ENCODE measurements around the gene LOXL1.

Gene LOXL1

DNA sequence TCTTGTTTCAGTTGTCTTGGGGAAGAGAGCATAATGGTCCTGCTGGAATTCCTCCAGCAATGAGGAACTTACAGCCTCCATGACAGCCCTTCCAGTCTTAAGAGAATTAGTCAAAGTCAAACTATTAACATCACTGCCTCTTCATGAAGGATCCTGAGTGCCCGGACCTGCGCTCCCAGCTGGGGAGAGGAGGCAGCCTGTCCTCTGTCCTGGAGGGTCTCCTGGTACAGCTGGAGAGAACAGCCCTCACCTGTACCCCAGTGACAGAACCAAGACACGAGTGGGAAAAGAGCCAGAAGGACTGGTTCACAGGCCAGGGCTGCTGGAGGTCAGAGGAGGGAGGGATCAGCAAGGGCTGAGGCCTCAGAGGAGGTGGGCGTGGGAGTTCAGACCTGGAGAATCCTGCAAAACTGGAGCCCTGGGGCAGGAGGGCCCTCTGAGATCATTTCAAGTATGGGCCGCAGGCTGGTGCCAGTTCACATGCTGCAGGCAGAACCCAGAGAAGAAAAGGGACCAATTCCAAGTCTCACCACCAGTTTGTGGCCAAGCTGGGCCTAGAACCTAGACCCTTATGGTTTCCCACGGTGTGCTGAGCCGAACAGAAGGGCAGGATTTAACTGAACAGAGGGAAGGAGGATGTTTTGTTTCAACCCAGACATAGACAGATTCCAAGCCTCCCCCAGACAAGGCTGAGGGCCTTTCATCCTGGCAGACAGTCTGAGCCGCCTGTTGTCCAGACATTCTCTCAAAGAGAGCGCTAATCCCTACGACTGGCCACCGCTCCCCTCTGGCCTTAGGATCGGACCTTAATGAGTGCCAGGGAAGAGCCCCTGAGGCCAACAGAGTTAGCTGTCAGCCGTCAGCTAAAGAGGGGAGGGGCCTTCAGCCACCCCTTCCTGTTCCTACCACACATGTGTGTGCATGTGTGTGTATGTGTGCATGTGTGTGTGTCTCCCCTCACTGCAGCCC, 18.2 kb downstream of the LOXL1 start:
- Histone ChIP-seq H3K9me3 (ENCODE audit: control insufficient read depth in 5 of 5, low read length in 5 of 5) (no peaks in the 10 kb centered on the region), H3K27ac (ENCODE audit: low read depth, low read length) (no peak overlapping the region), H3K27me3 (ENCODE audit: control insufficient read depth in 5 of 5, insufficient read depth in 4 of 5, low read length in 5 of 5) (no peaks in the 10 kb centered on the region)

DNA sequence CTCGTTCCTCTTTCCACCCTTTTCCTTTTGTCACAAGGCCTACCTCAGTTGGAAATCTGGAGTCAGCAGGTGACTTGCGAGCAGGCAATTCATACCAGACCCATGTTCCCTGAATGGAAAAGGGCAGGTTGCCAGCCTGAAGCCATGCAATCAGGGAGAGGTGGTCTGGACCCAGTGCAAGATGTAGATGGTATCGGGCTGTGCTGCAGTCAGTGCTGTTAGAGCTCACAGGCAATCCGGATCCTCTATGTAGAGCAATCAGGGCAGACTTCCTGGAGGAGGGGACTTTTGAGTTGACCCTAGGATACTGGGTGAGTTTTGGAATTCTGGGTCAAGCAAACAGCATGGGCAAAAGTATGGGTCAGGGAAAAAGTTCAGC, 18.9 kb downstream of the LOXL1 start:
- peaks cover 3 to 37% (median 31%) of the 10 kb centered on the region in 5 donors for H3K36me3 ChIP-seq (ENCODE audit: control insufficient read depth in 5 of 5, insufficient read depth in 5 of 5, low read length in 5 of 5)
- H3K27ac ChIP-seq (ENCODE audit: low read depth, low read length): no peak overlapping the region
- no peak overlapping the region for H3K4me3 ChIP-seq (ENCODE audit: low read depth in 1 of 5, low read length in 5 of 5)
- H3K9me3 ChIP-seq (ENCODE audit: control insufficient read depth in 5 of 5, low read length in 5 of 5): no peaks in the 10 kb centered on the region
- H3K9ac ChIP-seq (ENCODE audit: low read length in 5 of 5): no peak overlapping the region
- H3K4me1 ChIP-seq (ENCODE audit: control insufficient read depth in 5 of 5, insufficient read depth in 5 of 5, low read length in 5 of 5): peaks cover 6 to 44% (median 23%) of the 10 kb centered on the region in 5 donors
- no peaks in the 10 kb centered on the region for H3K27me3 ChIP-seq (ENCODE audit: control insufficient read depth in 5 of 5, insufficient read depth in 4 of 5, low read length in 5 of 5)

More for the DNA sequence above, 18.2 kb downstream of the LOXL1 start:
- Histone ChIP-seq H3K4me1 (ENCODE audit: control insufficient read depth in 5 of 5, insufficient read depth in 5 of 5, low read length in 5 of 5) (peaks cover 6 to 48% (median 23%) of the 10 kb centered on the region in 5 donors), H3K9ac (ENCODE audit: low read length in 5 of 5) (peak overlapping the region in 2 of 5 donors; percentile 5 to 37), H3K4me3 (ENCODE audit: low read depth in 1 of 5, low read length in 5 of 5) (no peak overlapping the region), H3K36me3 (ENCODE audit: control insufficient read depth in 5 of 5, insufficient read depth in 5 of 5, low read length in 5 of 5) (peaks cover 3 to 32% (median 27%) of the 10 kb centered on the region in 5 donors)

DNA sequence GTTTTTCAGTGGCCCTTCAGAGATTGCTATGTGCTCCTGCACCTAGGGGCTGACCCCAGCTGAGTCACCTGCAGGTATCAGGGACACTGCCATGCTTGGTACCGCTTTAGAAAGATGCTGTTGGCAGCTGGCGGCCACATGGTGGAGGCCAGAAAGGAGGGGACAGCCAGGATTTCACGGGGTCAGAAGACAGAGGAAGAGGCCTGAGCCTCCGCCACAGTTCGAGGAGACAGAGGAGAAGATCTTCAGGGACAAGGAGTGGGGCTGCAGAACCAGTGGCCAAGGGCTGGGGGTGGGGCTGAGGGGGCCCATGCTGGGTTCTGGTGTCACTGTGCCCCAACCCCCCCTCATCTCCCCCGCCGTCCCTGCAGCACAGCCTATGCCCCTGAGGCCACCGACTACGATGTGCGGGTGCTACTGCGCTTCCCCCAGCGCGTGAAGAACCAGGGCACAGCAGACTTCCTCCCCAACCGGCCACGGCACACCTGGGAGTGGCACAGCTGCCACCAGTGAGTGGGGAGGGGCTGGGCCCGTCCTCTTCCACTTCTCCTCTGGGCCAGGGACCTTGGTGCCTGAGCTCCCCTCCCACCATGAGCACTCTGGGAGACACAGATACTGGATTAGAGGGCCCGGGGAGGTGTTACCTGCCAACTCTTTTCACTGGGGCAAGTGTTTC, 19.9 kb downstream of the LOXL1 start:
- H3K9ac ChIP-seq (ENCODE audit: low read length in 5 of 5): no peak overlapping the region

DNA sequence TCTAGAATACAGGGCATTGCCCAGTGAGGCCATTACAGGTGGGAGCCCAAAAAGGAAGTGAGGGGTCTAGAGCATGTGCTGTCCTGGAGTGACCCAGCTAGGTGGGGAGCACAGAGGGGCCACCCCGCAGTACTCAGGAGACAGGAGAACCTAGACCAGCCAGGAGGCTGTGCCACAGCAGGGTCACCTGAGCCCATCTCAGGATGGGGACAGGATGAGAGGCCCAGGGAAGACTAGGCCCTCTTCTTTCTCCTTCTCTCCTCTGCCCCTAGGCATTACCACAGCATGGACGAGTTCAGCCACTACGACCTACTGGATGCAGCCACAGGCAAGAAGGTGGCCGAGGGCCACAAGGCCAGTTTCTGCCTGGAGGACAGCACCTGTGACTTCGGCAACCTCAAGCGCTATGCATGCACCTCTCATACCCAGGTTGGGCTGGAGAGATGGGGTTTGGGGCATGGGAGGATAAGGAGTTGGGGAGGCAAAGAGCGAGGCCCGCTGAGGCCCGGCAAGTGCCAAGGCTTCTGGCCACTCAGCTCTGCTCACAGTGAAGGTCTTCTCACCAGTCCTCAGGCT, 20.6 kb downstream of the LOXL1 start:
- Histone ChIP-seq H3K9me3 (ENCODE audit: control insufficient read depth in 5 of 5, low read length in 5 of 5) (no peaks in the 10 kb centered on the region), H3K27ac (ENCODE audit: low read depth, low read length) (no peak overlapping the region), H3K36me3 (ENCODE audit: control insufficient read depth in 5 of 5, insufficient read depth in 5 of 5, low read length in 5 of 5) (peaks cover 3 to 37% (median 31%) of the 10 kb centered on the region in 5 donors), H3K27me3 (ENCODE audit: control insufficient read depth in 5 of 5, insufficient read depth in 4 of 5, low read length in 5 of 5) (no peaks in the 10 kb centered on the region), H3K4me1 (ENCODE audit: control insufficient read depth in 5 of 5, insufficient read depth in 5 of 5, low read length in 5 of 5) (peaks cover 11 to 42% (median 27%) of the 10 kb centered on the region in 5 donors), H3K4me3 (ENCODE audit: low read depth in 1 of 5, low read length in 5 of 5) (no peak overlapping the region), H3K9ac (ENCODE audit: low read length in 5 of 5) (peak overlapping the region in 1 of 5 donors; percentile 5)

More for the DNA sequence above, 19.9 kb downstream of the LOXL1 start:
- Histone ChIP-seq H3K27ac (ENCODE audit: low read depth, low read length) (no peak overlapping the region), H3K9me3 (ENCODE audit: control insufficient read depth in 5 of 5, low read length in 5 of 5) (no peaks in the 10 kb centered on the region), H3K36me3 (ENCODE audit: control insufficient read depth in 5 of 5, insufficient read depth in 5 of 5, low read length in 5 of 5) (peaks cover 3 to 37% (median 31%) of the 10 kb centered on the region in 5 donors), H3K4me1 (ENCODE audit: control insufficient read depth in 5 of 5, insufficient read depth in 5 of 5, low read length in 5 of 5) (peaks cover 9 to 42% (median 22%) of the 10 kb centered on the region in 5 donors), H3K4me3 (ENCODE audit: low read depth in 1 of 5, low read length in 5 of 5) (no peak overlapping the region), H3K27me3 (ENCODE audit: control insufficient read depth in 5 of 5, insufficient read depth in 4 of 5, low read length in 5 of 5) (no peaks in the 10 kb centered on the region)

DNA sequence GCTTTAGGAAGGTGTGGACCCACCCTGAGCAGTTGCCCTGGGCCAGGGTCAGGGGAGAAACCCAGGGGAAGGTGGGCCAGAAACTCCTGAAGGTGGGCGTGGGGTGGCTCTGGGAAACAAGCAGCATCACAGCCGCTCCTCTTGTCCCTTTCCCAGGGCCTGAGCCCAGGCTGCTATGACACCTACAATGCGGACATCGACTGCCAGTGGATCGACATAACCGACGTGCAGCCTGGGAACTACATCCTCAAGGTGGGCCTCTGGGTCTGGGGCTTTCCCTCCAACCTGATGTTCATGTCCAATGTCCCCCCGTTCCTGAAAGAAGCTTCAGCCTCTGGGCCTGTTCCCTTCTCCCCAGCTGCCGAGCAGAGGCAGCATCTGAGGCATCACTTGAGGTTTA, 21.4 kb downstream of the LOXL1 start:
- Histone ChIP-seq H3K27ac (ENCODE audit: low read depth, low read length) (no peak overlapping the region), H3K36me3 (ENCODE audit: control insufficient read depth in 5 of 5, insufficient read depth in 5 of 5, low read length in 5 of 5) (peaks cover 3 to 41% (median 31%) of the 10 kb centered on the region in 5 donors), H3K4me3 (ENCODE audit: low read depth in 1 of 5, low read length in 5 of 5) (no peak overlapping the region), H3K9me3 (ENCODE audit: control insufficient read depth in 5 of 5, low read length in 5 of 5) (no peaks in the 10 kb centered on the region), H3K27me3 (ENCODE audit: control insufficient read depth in 5 of 5, insufficient read depth in 4 of 5, low read length in 5 of 5) (no peaks in the 10 kb centered on the region), H3K4me1 (ENCODE audit: control insufficient read depth in 5 of 5, insufficient read depth in 5 of 5, low read length in 5 of 5) (peaks cover 10 to 40% (median 34%) of the 10 kb centered on the region in 5 donors), H3K9ac (ENCODE audit: low read length in 5 of 5) (no peak overlapping the region)

DNA sequence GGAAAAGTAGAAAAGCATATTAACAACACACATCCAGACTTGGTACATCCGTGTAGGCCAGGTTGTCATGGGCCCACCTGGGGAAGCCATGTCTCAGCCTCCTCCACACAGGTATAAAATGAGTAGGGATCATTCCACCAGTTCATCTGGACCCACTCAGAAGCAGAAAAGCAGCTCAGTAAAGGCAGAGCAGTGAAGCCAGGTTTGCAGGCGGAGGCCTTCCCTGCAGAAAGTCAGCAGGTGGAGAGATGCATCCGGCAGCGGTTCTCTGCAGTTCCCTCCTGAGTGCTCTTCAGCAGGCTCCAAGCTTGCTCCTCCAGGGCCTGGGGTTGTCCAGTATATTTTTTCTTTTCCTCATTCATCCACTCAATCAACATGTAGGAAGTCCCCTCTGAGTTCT, 22.1 kb downstream of the LOXL1 start:
- no peaks in the 10 kb centered on the region for H3K9me3 ChIP-seq (ENCODE audit: control insufficient read depth in 5 of 5, low read length in 5 of 5)
- H3K27me3 ChIP-seq (ENCODE audit: control insufficient read depth in 5 of 5, insufficient read depth in 4 of 5, low read length in 5 of 5): no peaks in the 10 kb centered on the region
- peaks cover 9 to 43% (median 41%) of the 10 kb centered on the region in 5 donors for H3K4me1 ChIP-seq (ENCODE audit: control insufficient read depth in 5 of 5, insufficient read depth in 5 of 5, low read length in 5 of 5)
- H3K9ac ChIP-seq (ENCODE audit: low read length in 5 of 5): no peak overlapping the region
- H3K36me3 ChIP-seq (ENCODE audit: control insufficient read depth in 5 of 5, insufficient read depth in 5 of 5, low read length in 5 of 5): peaks cover 3 to 41% (median 31%) of the 10 kb centered on the region in 5 donors
- no peak overlapping the region for H3K27ac ChIP-seq (ENCODE audit: low read depth, low read length)
- no peak overlapping the region for H3K4me3 ChIP-seq (ENCODE audit: low read depth in 1 of 5, low read length in 5 of 5)

DNA sequence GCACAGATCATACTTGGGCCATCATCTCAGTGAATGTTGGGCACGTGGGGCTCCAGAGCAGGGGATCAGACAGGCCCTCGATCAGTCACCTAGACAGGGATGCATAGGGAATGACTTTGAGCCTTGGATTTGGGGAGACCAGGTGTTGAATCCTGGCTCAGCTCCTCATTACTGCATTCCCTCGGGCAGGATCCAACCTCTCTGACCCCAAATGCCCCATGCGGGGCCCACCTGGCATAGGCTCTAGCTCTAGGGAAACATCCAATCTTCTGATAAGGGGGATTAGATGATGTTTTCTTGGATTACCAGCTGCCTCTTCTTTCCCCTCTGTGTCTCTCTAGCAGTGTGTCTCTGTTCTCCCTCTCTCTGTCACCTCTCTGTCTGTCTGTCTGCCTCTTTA, 22.7 kb downstream of the LOXL1 start:
- H3K36me3 ChIP-seq (ENCODE audit: control insufficient read depth in 5 of 5, insufficient read depth in 5 of 5, low read length in 5 of 5): peaks cover 3 to 41% (median 31%) of the 10 kb centered on the region in 5 donors
- no peak overlapping the region for H3K9ac ChIP-seq (ENCODE audit: low read length in 5 of 5)
- H3K4me3 ChIP-seq (ENCODE audit: low read depth in 1 of 5, low read length in 5 of 5): no peak overlapping the region
- no peaks in the 10 kb centered on the region for H3K27me3 ChIP-seq (ENCODE audit: control insufficient read depth in 5 of 5, insufficient read depth in 4 of 5, low read length in 5 of 5)
- peaks cover 9 to 45% (median 44%) of the 10 kb centered on the region in 5 donors for H3K4me1 ChIP-seq (ENCODE audit: control insufficient read depth in 5 of 5, insufficient read depth in 5 of 5, low read length in 5 of 5)
- H3K9me3 ChIP-seq (ENCODE audit: control insufficient read depth in 5 of 5, low read length in 5 of 5): no peaks in the 10 kb centered on the region
- H3K27ac ChIP-seq (ENCODE audit: low read depth, low read length): no peak overlapping the region

DNA sequence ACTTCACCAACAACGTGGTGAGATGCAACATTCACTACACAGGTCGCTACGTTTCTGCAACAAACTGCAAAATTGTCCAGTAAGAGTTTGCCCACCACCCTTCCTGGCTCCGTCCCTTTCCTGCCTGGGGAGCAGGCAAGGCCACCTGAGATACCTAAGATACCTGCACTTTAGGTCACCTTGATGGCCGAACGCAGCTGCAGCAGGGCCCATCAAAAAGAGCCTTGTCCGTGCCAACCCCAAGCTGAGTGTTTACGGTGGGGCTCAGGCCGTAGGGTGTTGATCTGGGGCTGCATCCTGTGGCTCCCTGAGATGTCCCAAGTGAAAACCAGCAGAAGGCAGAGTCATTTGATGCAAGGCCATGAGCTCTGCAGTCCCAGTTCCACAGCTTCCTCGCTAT, 23.2 kb downstream of the LOXL1 start:
- Histone ChIP-seq H3K9me3 (ENCODE audit: control insufficient read depth in 5 of 5, low read length in 5 of 5) (no peaks in the 10 kb centered on the region), H3K36me3 (ENCODE audit: control insufficient read depth in 5 of 5, insufficient read depth in 5 of 5, low read length in 5 of 5) (peaks cover 3 to 41% (median 31%) of the 10 kb centered on the region in 5 donors), H3K9ac (ENCODE audit: low read length in 5 of 5) (no peak overlapping the region), H3K27me3 (ENCODE audit: control insufficient read depth in 5 of 5, insufficient read depth in 4 of 5, low read length in 5 of 5) (no peaks in the 10 kb centered on the region), H3K4me1 (ENCODE audit: control insufficient read depth in 5 of 5, insufficient read depth in 5 of 5, low read length in 5 of 5) (peaks cover 6 to 41% (median 39%) of the 10 kb centered on the region in 5 donors), H3K4me3 (ENCODE audit: low read depth in 1 of 5, low read length in 5 of 5) (no peak overlapping the region), H3K27ac (ENCODE audit: low read depth, low read length) (no peak overlapping the region)

DNA sequence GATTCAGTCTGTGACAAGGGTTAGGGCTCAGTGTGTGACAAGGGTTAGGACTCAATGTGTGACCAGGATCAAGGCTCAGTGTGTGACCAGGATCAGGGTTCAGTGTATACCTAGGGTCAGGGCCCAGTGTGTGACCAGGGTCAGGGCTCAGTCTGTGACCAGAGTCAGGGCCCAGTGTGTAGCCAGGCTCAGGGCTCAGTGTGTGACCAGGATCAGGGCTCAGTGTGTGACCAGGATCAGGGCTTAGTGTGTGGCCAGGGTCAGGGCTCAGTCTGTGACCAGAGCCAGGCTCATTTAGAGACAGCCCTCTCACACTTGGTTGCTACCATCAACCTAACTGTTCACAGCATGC, 24.2 kb downstream of the LOXL1 start:
- Histone ChIP-seq H3K9me3 (ENCODE audit: control insufficient read depth in 5 of 5, low read length in 5 of 5) (no peaks in the 10 kb centered on the region), H3K4me3 (ENCODE audit: low read depth in 1 of 5, low read length in 5 of 5) (no peak overlapping the region), H3K9ac (ENCODE audit: low read length in 5 of 5) (peak overlapping the region in 2 of 5 donors; percentile 1 to 44), H3K36me3 (ENCODE audit: control insufficient read depth in 5 of 5, insufficient read depth in 5 of 5, low read length in 5 of 5) (peaks cover 3 to 41% (median 31%) of the 10 kb centered on the region in 5 donors), H3K27me3 (ENCODE audit: control insufficient read depth in 5 of 5, insufficient read depth in 4 of 5, low read length in 5 of 5) (no peaks in the 10 kb centered on the region), H3K4me1 (ENCODE audit: control insufficient read depth in 5 of 5, insufficient read depth in 5 of 5, low read length in 5 of 5) (peaks cover 4 to 34% (median 32%) of the 10 kb centered on the region in 5 donors), H3K27ac (ENCODE audit: low read depth, low read length) (no peak overlapping the region)

Data from subcutaneous abdominal adipose tissue (tissue), 5 donors.